AG04450 (cell line): ENCODE data around the gene PADI3. TPM values are rescaled to one million over a fixed set of nuclear protein-coding genes. Genes with fewer than 3 reads are reported as not detected.

Experiments
- CTCF ChIA-PET: fragments of 300-600, 350-600 bp; formaldehyde crosslinking; extraction: SDS; loops from one replicate; lab custom pipeline; 2022; ENCODE audit warnings: antibody characterized with exemption, inconsistent platforms; lab: Charles Lee
- POLR2A ChIA-PET: fragments of 350-600 bp; formaldehyde crosslinking; extraction: SDS; loops from one replicate; lab custom pipeline; 2021; ENCODE audit warnings: antibody characterized with exemption, inconsistent platforms; lab: Yijun Ruan, JAX
- DNase-seq: peaks from one replicate; pipeline ENCODE4 v3.0.0-alpha.2; 2011; ENCODE audit warnings: low read depth, low spot score
- H3K27ac ChIP-seq: one replicate; pipeline ENCODE4 v1.5.1; 2012; ENCODE audit warnings: low read depth, low read length, control low read depth
- H3K27me3 ChIP-seq: one replicate; pipeline ENCODE4 v1.6.0; 2012; ENCODE audit warnings: low read length; ENCODE audit not compliant: control insufficient read depth, insufficient read depth
- H3K4me3 ChIP-seq: 2 replicates; pipeline ENCODE4 v1.5.1; 2011; ENCODE audit warnings: mild to moderate bottlenecking, low read depth, low read length, control low read depth
- H3K9me3 ChIP-seq: 2 replicates; pipeline ENCODE4 v1.5.1; 2012; ENCODE audit warnings: low read length; ENCODE audit not compliant: control insufficient read depth, insufficient read depth
- polyA plus RNA-seq: library from polyadenylated mRNA; depleted of rRNA; stranded (reverse); fragments of >200 nt; gene quantifications from 2 replicates; pipeline ENCODE4 v1.2.3, GENCODE V29; 2011
- TF ChIP-seq, protein P1 (sequence below): IDR thresholded peaks from 2 replicates; pipeline ENCODE4 v1.5.1; 2011; ENCODE audit warnings: low read depth, low read length, control low read depth, inconsistent platforms

PADI3 gene
- polyA plus RNA-seq, 1 experiment: 0.05 TPM

DNA sequence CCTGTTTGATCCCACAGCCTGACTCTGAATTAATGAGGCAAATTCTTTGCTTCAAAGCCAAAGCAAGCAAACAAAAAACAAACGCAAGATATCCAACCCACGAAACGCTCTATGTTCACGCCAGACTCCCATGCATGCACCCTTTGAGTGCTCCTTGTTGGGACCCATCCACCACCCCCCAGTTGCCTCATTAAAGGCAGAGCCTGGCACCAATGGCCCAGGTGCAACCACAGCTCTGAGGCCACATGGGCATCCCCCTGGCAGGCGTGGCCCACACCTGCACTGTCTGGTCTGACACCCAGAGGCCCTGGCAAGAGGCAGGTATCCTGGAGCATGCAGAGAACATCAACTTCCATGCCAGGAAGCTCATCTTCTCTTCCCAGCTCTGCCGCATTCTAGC lies 58.0 kb downstream of the PADI3 start:
- CTCF ChIA-PET: no interaction called here
- POLR2A ChIA-PET: no interaction called here

DNA sequence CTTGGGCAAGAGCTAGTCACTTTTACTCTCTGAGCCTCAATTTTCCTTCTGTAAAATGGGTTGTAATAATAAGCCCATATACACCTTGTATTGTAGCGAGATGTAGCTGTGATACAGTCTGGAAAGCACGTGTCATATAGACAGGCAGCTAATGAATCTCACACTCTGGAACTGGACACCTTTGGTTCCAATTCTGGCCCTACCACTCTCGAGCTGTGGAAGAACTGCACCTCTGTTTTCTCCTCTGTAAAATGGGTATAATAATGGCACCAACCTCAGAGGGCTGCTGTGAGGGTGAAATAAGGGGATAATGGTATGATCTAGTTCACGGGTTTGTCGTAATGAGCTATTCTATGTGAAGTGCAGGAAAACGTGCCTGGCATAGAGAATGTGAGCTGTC lies 58.4 kb downstream of the PADI3 start:
- peaks cover 35% of the 10 kb centered on the region for H3K27me3 ChIP-seq
- H3K9me3 ChIP-seq: peaks cover 5% of the 10 kb centered on the region
- TF ChIP-seq, protein P1, sequence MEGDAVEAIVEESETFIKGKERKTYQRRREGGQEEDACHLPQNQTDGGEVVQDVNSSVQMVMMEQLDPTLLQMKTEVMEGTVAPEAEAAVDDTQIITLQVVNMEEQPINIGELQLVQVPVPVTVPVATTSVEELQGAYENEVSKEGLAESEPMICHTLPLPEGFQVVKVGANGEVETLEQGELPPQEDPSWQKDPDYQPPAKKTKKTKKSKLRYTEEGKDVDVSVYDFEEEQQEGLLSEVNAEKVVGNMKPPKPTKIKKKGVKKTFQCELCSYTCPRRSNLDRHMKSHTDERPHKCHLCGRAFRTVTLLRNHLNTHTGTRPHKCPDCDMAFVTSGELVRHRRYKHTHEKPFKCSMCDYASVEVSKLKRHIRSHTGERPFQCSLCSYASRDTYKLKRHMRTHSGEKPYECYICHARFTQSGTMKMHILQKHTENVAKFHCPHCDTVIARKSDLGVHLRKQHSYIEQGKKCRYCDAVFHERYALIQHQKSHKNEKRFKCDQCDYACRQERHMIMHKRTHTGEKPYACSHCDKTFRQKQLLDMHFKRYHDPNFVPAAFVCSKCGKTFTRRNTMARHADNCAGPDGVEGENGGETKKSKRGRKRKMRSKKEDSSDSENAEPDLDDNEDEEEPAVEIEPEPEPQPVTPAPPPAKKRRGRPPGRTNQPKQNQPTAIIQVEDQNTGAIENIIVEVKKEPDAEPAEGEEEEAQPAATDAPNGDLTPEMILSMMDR: no peak
- ChIA-PET POLR2A (no interaction called here), CTCF (no interaction called here)
- no peak overlapping the region for H3K4me3 ChIP-seq
- no peak overlapping the region for H3K27ac ChIP-seq
- no peak for DNase-seq

More for the DNA sequence above, 58.0 kb downstream of the PADI3 start:
- DNase-seq: no peak
- peaks cover 8% of the 10 kb centered on the region for H3K9me3 ChIP-seq
- H3K27ac ChIP-seq: no peak overlapping the region
- TF ChIP-seq, protein P1: no peak
- H3K4me3 ChIP-seq: no peak overlapping the region
- H3K27me3 ChIP-seq: peaks cover 35% of the 10 kb centered on the region

DNA sequence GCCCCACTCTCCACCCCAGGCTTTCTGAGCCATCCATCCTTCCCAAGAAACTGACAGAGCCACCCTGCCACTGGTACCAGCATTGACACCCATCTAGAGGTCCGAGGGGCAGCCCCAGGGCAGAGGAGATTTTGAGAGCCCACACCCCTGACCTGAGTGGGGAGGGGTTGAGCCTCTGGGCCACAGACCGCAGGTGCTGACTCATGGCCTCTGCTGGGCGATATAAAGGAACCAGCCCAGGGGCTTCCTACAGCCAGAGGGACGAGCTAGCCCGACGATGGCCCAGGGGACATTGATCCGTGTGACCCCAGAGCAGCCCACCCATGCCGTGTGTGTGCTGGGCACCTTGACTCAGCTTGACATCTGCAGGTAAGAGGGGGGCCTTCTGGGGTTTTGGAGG lies 59.0 kb downstream of the PADI3 start, which contains the start of gene PADI4:
PADI4 (plus strand) TSS at position 252 of the 400 bp plus-strand sequence; CDS start at position 278, 26 bp downstream.
- CTCF ChIA-PET: no interaction called here
- Histone ChIP-seq H3K4me3 (no peak within 1 kb of the TSS), H3K27ac (no peak within 1 kb of the TSS), H3K27me3 (peaks cover 38% of the 10 kb centered on the region), H3K9me3 (peaks cover under 1% of the 10 kb centered on the region)
- TF ChIP-seq, protein P1: no peak
- POLR2A ChIA-PET: no interaction called here
- no peak for DNase-seq

DNA sequence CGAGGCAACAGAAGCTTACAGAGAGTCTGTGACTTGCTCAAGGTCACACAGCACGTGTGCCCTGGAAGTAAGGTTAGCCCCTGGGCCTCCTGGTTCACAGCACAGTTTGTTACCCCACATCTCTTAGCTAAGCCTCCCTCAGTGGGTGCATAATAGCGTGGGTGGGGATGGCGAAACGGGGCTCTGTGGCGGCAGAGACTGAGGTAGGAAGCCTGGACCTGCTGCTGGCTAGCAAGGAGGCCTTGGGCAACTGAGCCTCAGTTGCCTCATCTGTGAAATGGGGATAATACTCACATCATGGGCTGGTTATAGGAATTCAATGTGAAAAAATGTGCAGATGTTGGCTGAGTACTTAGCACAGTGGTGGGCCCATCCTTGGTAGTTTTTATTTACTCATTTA lies 59.7 kb downstream of the PADI3 start:
- ChIA-PET POLR2A (no interaction called here), CTCF (no interaction called here)
- no peak overlapping the region for H3K27ac ChIP-seq
- H3K27me3 ChIP-seq: peaks cover 37% of the 10 kb centered on the region
- no peak overlapping the region for H3K4me3 ChIP-seq
- TF ChIP-seq, protein P1: no peak
- no peak for DNase-seq
- H3K9me3 ChIP-seq: no peaks in the 10 kb centered on the region; the same call in 1 of the 2 replicates

- no peak for DNase-seq
- ChIA-PET CTCF (interaction anchor here (0.6 kb wide), 2 partner anchors 36 to 327 kb away, joined by 3 to 4 read pairs; no protein-coding TSS in a partner anchor), POLR2A (no interaction called here)
- Histone ChIP-seq H3K27ac (no peak overlapping the region), H3K27me3 (peaks cover 39% of the 10 kb centered on the region), H3K9me3 (no peaks in the 10 kb centered on the region; the same call in 1 of the 2 replicates), H3K4me3 (no peak overlapping the region)
- TF ChIP-seq, protein P1: no peak
Measured at GRCh38 chr1:17309426-17310067, 60.6 kb downstream of the PADI3 start.
